Right cardiac atrium (tissue), 5 donors: ENCODE results near the gene RIGI. TPM values are rescaled to one million over a fixed set of nuclear protein-coding genes. Genes with fewer than 3 reads are reported as not detected.
"Not testable (repeated sequence)": the region's sequence is repeated elsewhere in the genome, so short reads cannot be mapped to it uniquely, and the experiment has no call there.

ENCODE experiments used
- ATAC-seq, 2 donors: fragments of 200-7000 bp; cut with Tn5 transposase; one replicate each; pipeline versions ENCODE4 v1.8.0 to v1.9.1; 2020; ENCODE audit warnings: moderate library complexity in 2 of 2, mild to moderate bottlenecking in 1 of 2
- DNase-seq, 3 donors: peaks; one replicate each; pipeline ENCODE4 v3.0.0-alpha.2; 2020
- H3K27ac ChIP-seq: one replicate; pipeline ENCODE4 v1.5.1; 2013; ENCODE audit warnings: mild to moderate bottlenecking, low read length, control low read depth, moderate library complexity
- H3K27me3 ChIP-seq: one replicate; pipeline ENCODE4 v1.6.1; 2013; ENCODE audit not compliant: control insufficient read depth, insufficient read depth
- H3K4me1 ChIP-seq: one replicate; pipeline ENCODE4 v1.6.1; 2013; ENCODE audit warnings: low read length; ENCODE audit not compliant: control insufficient read depth, insufficient read depth
- H3K4me3 ChIP-seq: one replicate; pipeline ENCODE4 v1.5.1; 2013; ENCODE audit warnings: low read length, control low read depth
- H3K9me3 ChIP-seq: one replicate; pipeline ENCODE4 v1.6.1; 2013; ENCODE audit warnings: low read length; ENCODE audit not compliant: control insufficient read depth
- WGBS: extraction: QIAGEN DNeasy Blood & Tissue Kit; methylation state at CpG from one replicate; pipeline ENCODE4 v1.1.7; 2013; 5-methylcytosine and 5-hydroxymethylcytosine counted together
- intact Hi-C, 4 donors: fragments of 100-400 bp; cut with DNase I; formaldehyde crosslinking; loops; one replicate each; pipeline versions ENCODE4 v1.11.0 to v1.14.0; 2022 to 2023
- polyA plus RNA-seq: library from polyadenylated mRNA; stranded (reverse); fragments of 200-250 nt; gene quantifications from one replicate; pipeline ENCODE4 v1.2.3, GENCODE V29; 2013
- total RNA-seq, 4 donors: library from RNA; stranded (reverse); fragmentation: NEBNext Ultra II Directional; extraction: Animal tissue kit (Norgen Biotek cat#: 25700); gene quantifications; one replicate each; pipeline ENCODE4 v1.2.1, GENCODE V29; 2021
- donor health status: healthy with polysubstance abuse.
- donor health status: DM: no; HTN: yes; CAD: no.
- donor health status: DM: no; HTN: no; CAD: no.
- donor health status: DM: no; HTN: yes; CAD: no; lungs with severe emphysema.
- donor health status: DM: yes; HTN: yes; CAD: no.

Gene RIGI
- total and polyA plus RNA-seq, 5 donors: 2.8 to 6.4 (median 5.6) TPM

DNA sequence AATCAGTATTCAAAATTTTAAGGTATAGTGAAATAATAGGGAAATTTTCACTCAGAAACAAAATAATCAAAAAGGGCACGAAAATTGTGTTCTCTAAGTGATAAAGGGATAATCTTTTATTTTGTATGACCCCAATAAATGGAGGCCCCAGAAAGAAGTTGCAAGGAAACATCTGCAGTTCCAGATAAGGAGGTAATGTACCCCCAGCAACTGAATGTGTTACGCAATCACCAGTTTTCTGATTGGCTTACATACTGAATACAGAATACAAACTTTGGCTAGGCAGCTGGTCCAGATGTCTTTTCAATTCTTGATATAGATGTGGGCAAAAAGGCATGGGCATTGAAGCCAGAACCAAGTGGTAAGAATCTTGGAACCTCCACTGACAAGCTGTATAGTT, 28.1 kb upstream of the RIGI start:
- DNase-seq (no peak), ATAC-seq (no peak)
- intact Hi-C loops: no loop called here
- no peak overlapping the region for H3K4me3 ChIP-seq
- no peaks in the 10 kb centered on the region for H3K9me3 ChIP-seq
- H3K27ac ChIP-seq: no peak overlapping the region
- no peaks in the 10 kb centered on the region for H3K27me3 ChIP-seq
- WGBS: 76% methylated on average over 2 of the region's 2 CpGs
- H3K4me1 ChIP-seq: no peaks in the 10 kb centered on the region

GRCh38 chr9:32552172-32552872, 26.3 kb upstream of the RIGI start, which contains the start of the genes SMIM27 and TOPORS:
Gene SMIM27, plus strand, starts transcription at chr9:32552327. Its CDS starts 108 bp downstream, at chr9:32552435.
Gene TOPORS, minus strand, starts transcription at chr9:32552586. Its CDS starts 150 bp downstream, at chr9:32552436.
- no peaks in the 10 kb centered on the region for H3K4me1 ChIP-seq
- intact Hi-C loops: no loop called here
- under 1% methylated on average over 46 of the region's 46 CpGs for WGBS
- no peaks in the 10 kb centered on the region for H3K27me3 ChIP-seq
- no peaks in the 10 kb centered on the region for H3K9me3 ChIP-seq
- H3K4me3 ChIP-seq: peak within 1 kb of the TSS; percentile 86
- peak within 1 kb of the TSS; percentile 99 for H3K27ac ChIP-seq
- peak; percentile 93 to 98 (median 96) for DNase-seq
- peak; percentile 96 for ATAC-seq

DNA sequence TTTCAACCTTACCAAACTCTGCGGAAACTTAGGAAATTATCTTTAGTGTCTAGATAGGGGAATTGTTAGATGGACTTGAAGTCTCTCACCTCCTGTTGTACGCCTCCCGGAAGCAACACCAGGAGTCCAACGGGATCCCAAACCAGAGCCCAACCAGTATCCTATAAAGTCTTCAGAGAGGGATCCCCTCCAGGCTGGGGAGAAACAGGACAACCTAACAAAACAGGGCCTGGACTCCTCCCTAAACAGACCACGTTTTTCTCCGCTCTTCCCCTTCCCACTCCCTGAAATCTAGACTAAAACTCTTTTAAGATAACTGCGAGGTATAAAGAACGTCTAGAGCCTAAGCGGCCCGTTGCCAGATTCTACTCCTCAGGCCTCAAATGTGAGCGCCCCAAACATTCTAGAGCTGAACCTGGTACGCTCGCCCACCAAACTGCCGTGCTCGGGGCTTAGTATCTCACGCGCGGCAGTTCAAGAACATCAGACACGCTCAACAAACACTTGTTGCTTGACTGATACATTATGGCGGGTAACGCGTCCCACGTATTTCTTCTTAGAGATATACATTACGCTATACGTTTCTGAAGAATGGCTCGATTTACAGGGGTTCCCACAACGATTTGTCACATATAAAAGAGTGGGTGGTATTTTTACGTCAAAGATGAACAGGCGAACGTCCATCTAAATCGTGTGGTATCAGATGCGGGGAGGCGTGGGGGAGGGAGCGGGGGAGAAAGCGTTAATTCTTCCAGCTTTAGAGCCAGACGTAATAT, 25.5 kb upstream of the RIGI start:
- WGBS: under 1% methylated on average over 36 of the region's 36 CpGs
- Histone ChIP-seq H3K9me3 (no peaks in the 10 kb centered on the region), H3K4me3 (peak overlapping the region; percentile 86), H3K27me3 (no peaks in the 10 kb centered on the region), H3K27ac (peak overlapping the region; percentile 82), H3K4me1 (no peaks in the 10 kb centered on the region)
- DNase-seq: peak in 1 of 3 donors; percentile 68
- peak; percentile 9 to 52 for ATAC-seq
- intact Hi-C loops: no loop called here

- peak overlapping the region; percentile 86 for H3K4me3 ChIP-seq
- H3K4me1 ChIP-seq: no peaks in the 10 kb centered on the region
- H3K27me3 ChIP-seq: no peaks in the 10 kb centered on the region
- peak overlapping the region; percentile 82 for H3K27ac ChIP-seq
- under 1% methylated on average over 75 of the region's 75 CpGs for WGBS
- H3K9me3 ChIP-seq: no peaks in the 10 kb centered on the region
- ATAC-seq (peak; percentile 90 to 93), DNase-seq (peak; percentile 92 to 97 (median 97))
- intact Hi-C loops: no loop called here
Measured at GRCh38 chr9:32550562-32551275, 24.7 kb upstream of the RIGI start.

- ATAC-seq: no peak
- intact Hi-C loops: no loop called here
- no peak for DNase-seq
Measured at GRCh38 chr9:32550150-32550561, 24.2 kb upstream of the RIGI start.

DNA sequence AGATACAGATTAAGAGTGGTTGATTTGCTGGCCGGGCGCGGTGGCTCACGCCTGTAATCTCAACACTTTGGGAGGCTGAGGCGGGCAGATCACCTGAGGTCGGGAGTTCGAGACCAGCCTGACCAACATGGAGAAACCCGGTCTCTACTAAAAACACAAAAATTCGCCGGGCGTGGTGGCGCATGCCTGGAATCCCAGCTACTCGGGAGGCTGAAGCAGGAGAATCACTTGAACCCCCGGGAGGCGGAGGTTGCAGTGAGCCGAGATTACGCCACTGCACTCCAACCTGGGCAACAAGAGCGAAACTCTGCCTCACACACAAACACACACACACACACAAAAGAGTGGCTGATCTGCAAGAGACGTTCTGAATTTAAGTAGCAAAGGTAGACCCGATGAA, 22.2 kb upstream of the RIGI start:
- ATAC-seq, intact Hi-C loops, H3K4me3 ChIP-seq, H3K27ac ChIP-seq, H3K9me3 ChIP-seq, H3K4me1 ChIP-seq, H3K27me3 ChIP-seq: not testable (repeated sequence)
- DNase-seq: peak in 1 of 3 donors; percentile 34
- WGBS: 96% methylated on average over 20 of the region's 20 CpGs

More at GRCh38 chr9:32550150-32550561, 24.2 kb upstream of the RIGI start:
- 3% methylated on average over 10 of the region's 10 CpGs for WGBS
- Histone ChIP-seq H3K27ac (peak overlapping the region; percentile 82), H3K9me3 (no peaks in the 10 kb centered on the region), H3K4me3 (peak overlapping the region; percentile 86), H3K4me1 (no peaks in the 10 kb centered on the region), H3K27me3 (no peaks in the 10 kb centered on the region)

DNA sequence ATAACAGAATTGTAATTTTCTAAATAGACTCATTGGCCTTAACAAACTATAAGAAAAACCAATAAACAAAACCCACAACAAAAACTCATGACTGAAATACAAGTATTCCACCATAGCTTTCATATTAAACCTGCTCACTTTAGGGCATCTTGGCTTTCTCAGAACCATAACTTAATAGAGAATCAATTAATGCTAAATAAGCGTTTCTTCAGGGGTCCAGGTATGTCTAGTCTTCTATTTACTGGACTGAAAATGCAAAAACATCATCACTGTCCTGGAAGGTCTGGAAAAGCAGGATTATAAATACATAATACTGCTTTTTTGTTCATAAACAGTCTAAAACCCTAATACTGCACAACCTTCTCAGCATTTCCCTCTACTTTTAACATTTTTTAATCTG, 19.9 kb upstream of the RIGI start:
- Histone ChIP-seq H3K9me3 (no peaks in the 10 kb centered on the region), H3K27me3 (no peaks in the 10 kb centered on the region), H3K4me1 (no peaks in the 10 kb centered on the region), H3K4me3 (no peak overlapping the region), H3K27ac (no peak overlapping the region)
- ATAC-seq: no peak
- DNase-seq: no peak
- 91% methylated on average over 1 of the region's 1 CpG for WGBS
- intact Hi-C loops: no loop called here

- no peaks in the 10 kb centered on the region for H3K9me3 ChIP-seq
- no peaks in the 10 kb centered on the region for H3K27me3 ChIP-seq
- WGBS: 97% methylated on average over 4 of the region's 4 CpGs
- no peak overlapping the region for H3K4me3 ChIP-seq
- no peak overlapping the region for H3K27ac ChIP-seq
- ATAC-seq (no peak), DNase-seq (no peak)
- intact Hi-C loops: no loop called here
- no peaks in the 10 kb centered on the region for H3K4me1 ChIP-seq
Measured at GRCh38 chr9:32543047-32543446, 17.1 kb upstream of the RIGI start.

GRCh38 chr9:32533816-32534215, 7.8 kb upstream of the RIGI start:
- Histone ChIP-seq H3K4me3 (no peak overlapping the region), H3K27ac (no peak overlapping the region), H3K27me3 (no peaks in the 10 kb centered on the region), H3K9me3 (no peaks in the 10 kb centered on the region), H3K4me1 (no peaks in the 10 kb centered on the region)
- intact Hi-C loops: no loop called here
- DNase-seq (no peak), ATAC-seq (no peak)
- WGBS: 97% methylated on average over 4 of the region's 4 CpGs

DNA sequence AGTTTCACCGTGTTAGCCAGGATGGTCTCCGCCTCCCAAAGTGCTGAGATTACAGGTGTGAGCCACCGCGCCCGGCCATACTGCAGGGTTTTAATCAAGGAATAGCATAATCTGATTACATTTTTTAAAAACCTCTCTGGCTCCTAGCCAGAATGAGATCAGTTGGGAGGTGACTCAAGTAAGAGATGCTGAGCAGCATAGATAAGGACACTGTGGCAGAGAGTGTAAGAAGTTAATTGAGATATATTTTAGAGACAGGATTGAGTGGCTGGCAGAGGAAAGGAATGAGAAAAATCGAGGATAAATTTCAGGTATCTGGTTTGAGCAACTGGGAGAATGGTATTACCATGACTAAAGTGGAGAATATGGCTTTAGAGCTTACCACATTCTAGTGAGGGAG, 7.3 kb upstream of the RIGI start:
- H3K4me1 ChIP-seq: no peaks in the 10 kb centered on the region
- WGBS: 95% methylated on average over 6 of the region's 6 CpGs
- no peak overlapping the region for H3K4me3 ChIP-seq
- no peak for ATAC-seq
- intact Hi-C loops: no loop called here
- H3K27me3 ChIP-seq: no peaks in the 10 kb centered on the region
- no peak overlapping the region for H3K27ac ChIP-seq
- DNase-seq: no peak
- no peaks in the 10 kb centered on the region for H3K9me3 ChIP-seq

- peak overlapping the region; percentile 85 for H3K4me3 ChIP-seq
- intact Hi-C loops: no loop called here
- DNase-seq (no peak), ATAC-seq (no peak)
- WGBS: 13% methylated on average over 2 of the region's 2 CpGs
- H3K4me1 ChIP-seq: peaks cover 8% of the 10 kb centered on the region
- no peak overlapping the region for H3K27ac ChIP-seq
- H3K27me3 ChIP-seq: no peaks in the 10 kb centered on the region
- H3K9me3 ChIP-seq: no peaks in the 10 kb centered on the region
Measured at GRCh38 chr9:32526707-32527048, 682 bp upstream of the RIGI start.
